Mucosa of gallbladder (tissue), 1 donor: ENCODE measurements around the gene SFMBT1. TPM values are rescaled to one million over a fixed set of nuclear protein-coding genes. Genes with fewer than 3 reads are reported as not detected.

ENCODE experiments used
- DNase-seq: peaks from one replicate; pipeline ENCODE4 v3.0.0-alpha.2; 2020; ENCODE audit warnings: low spot score
- total RNA-seq: library from RNA; stranded (reverse); gene quantifications from one replicate; pipeline ENCODE4 v1.2.1, GENCODE V29; 2021
- donor health status: DM: no; HTN: no; CAD: no.

The SFMBT1 gene
- 22.0 TPM for total RNA-seq

GRCh38 chr3:53045518-53046170 lies at the start of gene SFMBT1:
SFMBT1 (minus strand) TSS chr3:53046073; CDS start chr3:52969128, 76,945 bp downstream.
- DNase-seq, result peak; percentile 63

- DNase-seq, result no peak
These were observed 47.1 kb upstream of the SFMBT1 start for GRCh38 chr3:53092942-53093341.

- no peak for DNase-seq
These were observed 46.3 kb upstream of the SFMBT1 start for GRCh38 chr3:53092216-53092615.

GRCh38 chr3:53091011-53091410 lies 45.1 kb upstream of the SFMBT1 start:
- no peak for DNase-seq

GRCh38 chr3:53089511-53089910 lies 43.6 kb upstream of the SFMBT1 start:
- DNase-seq, result no peak

- no peak for DNase-seq
These were observed 39.6 kb upstream of the SFMBT1 start for GRCh38 chr3:53085476-53085875.

- DNase-seq, result no peak
These were observed 38.6 kb upstream of the SFMBT1 start for GRCh38 chr3:53084310-53085001.

GRCh38 chr3:53083949-53084309 lies 38.1 kb upstream of the SFMBT1 start:
- no peak for DNase-seq

GRCh38 chr3:53083521-53083920 lies 37.6 kb upstream of the SFMBT1 start:
- DNase-seq, result no peak

GRCh38 chr3:53082736-53083135 lies 36.9 kb upstream of the SFMBT1 start:
- no peak for DNase-seq

GRCh38 chr3:53081318-53081717 lies 35.4 kb upstream of the SFMBT1 start:
- no peak for DNase-seq

GRCh38 chr3:53080612-53081205 lies 34.8 kb upstream of the SFMBT1 start:
- no peak for DNase-seq

GRCh38 chr3:53079791-53080555 lies 34.1 kb upstream of the SFMBT1 start:
- DNase-seq, result no peak

- DNase-seq, result no peak
These were observed 33.3 kb upstream of the SFMBT1 start for GRCh38 chr3:53079147-53079546.

GRCh38 chr3:53078656-53079055 lies 32.8 kb upstream of the SFMBT1 start:
- no peak for DNase-seq

- no peak for DNase-seq
These were observed 31.8 kb upstream of the SFMBT1 start for GRCh38 chr3:53077476-53078220.

- DNase-seq, result no peak
These were observed 29.9 kb upstream of the SFMBT1 start for GRCh38 chr3:53075743-53076140.

- no peak for DNase-seq
These were observed 29.2 kb upstream of the SFMBT1 start for GRCh38 chr3:53074761-53075742.

GRCh38 chr3:53074366-53074696 lies 28.5 kb upstream of the SFMBT1 start:
- no peak for DNase-seq

GRCh38 chr3:53073553-53074365 lies 27.9 kb upstream of the SFMBT1 start:
- DNase-seq, result no peak
